Astrocyte of the hippocampus (primary cell): Measurements from ENCODE around the gene PTPRN2.
"Not testable (repeated sequence)": the region's sequence is repeated elsewhere in the genome, so short reads cannot be mapped to it uniquely, and the experiment has no call there.

ENCODE experiments used
- DNase-seq: peaks from one replicate; pipeline ENCODE4 v3.0.0; 2011; ENCODE audit warnings: low read depth, low spot score

PTPRN2 gene

DNA sequence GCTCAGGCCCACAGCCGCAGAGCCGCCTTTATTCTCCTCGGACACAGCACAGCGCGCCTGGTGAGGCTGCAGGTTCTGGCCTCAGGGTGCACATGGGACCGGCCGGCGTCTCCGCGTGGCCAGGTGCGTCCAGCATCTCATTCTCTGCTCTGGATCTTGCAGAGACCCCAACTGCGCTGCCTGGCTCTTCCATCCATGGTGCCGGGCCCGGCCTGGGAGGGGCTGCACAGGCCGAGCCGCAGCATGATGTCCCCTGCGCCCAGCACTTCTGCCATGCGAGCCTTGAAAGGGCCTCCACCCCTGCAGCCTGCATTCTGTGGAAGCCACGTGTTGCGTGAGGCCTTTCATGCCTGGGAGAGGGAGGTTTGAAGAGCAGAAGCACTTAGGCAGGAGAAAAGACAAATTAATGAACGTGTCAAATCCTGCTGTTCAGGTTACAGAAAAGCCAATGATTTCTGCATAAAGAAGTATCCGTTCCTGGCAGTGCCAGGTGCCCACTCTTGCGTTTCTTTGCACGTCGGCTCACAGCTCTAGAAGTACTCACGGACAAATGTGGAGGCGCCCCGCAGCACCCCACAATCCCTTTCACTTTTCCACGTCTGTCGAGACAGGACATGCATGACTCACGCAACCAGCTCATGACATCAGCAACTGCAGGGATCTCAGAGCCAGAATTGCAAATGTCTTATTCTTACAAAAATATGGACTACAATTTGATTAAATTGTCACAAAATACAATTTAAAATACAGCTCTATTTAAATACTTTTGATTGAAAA is 679.4 kb downstream of the PTPRN2 start:
- DNase-seq, result peak; percentile 21

DNA sequence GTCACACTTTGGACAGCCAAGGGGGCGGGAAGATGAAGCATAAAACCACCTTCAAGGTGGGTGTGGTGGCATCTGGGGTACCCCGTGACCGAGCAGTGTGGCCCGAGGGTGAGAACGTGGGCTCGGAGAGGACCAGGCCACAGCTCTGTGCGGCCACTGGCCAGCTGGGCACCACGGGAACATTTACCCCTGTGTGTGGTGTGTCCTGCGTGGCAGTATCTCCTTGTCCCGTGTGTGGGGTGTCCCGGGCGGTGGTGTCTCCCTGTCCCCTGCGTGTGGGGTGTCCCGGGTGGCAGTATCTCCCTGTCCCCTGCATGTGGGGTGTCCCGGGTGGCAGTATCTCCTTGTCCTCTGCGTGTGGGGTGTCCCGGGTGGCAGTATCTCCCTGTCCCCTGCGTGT is 680.5 kb downstream of the PTPRN2 start:
- no peak for DNase-seq

DNA sequence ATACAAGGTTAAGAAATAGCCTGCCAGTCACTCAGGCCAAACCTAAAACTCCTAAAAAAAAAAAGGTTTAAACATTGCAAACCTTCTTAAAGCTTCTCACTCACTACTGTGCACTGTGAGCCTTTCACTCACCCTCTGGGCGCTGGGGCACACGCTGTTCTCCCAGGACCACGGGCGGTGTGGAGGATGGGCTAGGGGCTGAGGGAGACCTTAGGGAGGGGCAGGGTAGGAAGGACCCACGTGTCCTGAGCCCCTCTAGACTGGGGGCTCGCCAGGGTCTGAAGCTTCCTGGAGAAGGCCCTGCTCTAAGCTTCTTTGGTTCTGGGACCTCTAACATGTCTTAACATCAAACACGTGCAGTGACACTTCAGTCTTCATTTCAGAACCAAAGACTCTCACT is 681.0 kb downstream of the PTPRN2 start:
- no peak for DNase-seq

DNA sequence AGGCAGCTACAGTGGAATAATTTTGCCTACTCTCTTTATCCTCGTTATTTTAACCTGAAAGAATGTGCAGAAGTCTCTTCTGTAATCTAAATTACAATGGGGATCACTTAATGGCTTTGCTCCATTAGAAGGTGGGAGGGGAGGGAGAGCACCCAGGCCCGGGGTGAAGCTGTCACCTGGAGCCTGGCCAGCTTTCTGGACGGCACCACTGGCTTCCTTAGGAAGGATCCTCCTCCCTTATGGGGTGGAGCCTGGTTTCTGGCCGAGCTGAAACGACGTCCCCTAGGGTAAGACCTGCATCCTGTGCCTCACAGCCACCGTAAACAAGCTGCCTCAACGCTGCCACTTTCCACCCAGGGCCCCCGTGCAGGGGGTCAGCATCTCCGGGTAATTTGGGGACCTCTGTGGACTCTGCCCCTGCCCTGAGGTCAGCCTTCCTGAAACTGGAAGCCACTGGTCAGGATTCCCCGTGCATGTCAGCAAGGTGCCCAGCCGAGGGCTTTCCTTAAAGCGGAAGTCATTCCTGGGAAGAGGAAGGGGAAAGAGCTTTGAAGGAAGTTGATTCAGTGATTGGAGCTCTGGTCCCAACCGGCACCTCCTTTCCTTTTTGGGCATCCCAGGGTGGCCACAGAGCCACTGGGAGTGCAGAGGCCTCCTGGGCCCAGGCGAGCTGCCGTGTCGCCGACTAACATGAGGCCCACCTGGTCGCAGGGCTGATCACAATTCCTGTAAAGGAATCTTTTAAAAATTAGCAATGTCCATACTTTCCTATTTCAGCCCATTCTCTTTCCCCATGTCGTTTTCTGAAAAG is 681.8 kb downstream of the PTPRN2 start:
- no peak for DNase-seq

DNA sequence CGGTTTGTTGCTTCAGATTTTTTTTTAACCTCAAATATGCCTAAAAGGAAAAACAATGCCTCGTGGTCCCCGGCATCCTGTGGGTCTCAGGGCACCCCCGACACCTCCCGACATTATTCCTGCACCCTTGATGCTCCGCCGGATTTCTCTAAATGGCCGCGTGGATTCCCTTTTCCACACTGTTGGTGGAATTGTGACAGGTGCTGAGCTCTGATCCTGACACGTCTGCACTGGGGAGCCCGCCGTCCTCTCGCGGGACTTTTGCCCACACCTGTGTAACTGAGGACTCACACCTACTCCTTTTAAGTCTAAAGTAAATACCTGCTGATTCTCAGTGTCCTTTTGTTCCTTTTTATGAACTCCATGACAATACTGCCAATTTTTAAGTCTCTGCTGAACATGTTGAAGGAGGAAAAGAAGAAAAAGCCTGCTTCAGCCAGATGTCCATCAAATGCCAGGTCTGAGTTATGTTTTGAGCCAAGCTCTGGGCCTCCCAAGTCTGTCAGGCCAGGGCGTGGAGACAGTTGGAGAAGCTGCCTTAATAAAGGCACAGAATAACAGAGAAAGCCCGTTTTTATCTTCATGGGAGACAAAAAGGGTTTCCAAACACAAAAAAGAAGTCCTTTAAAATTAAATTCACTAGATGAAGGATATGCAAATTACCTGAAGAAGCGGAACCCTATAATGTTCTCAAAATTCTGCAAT is 682.6 kb downstream of the PTPRN2 start:
- DNase-seq, result no peak

DNA sequence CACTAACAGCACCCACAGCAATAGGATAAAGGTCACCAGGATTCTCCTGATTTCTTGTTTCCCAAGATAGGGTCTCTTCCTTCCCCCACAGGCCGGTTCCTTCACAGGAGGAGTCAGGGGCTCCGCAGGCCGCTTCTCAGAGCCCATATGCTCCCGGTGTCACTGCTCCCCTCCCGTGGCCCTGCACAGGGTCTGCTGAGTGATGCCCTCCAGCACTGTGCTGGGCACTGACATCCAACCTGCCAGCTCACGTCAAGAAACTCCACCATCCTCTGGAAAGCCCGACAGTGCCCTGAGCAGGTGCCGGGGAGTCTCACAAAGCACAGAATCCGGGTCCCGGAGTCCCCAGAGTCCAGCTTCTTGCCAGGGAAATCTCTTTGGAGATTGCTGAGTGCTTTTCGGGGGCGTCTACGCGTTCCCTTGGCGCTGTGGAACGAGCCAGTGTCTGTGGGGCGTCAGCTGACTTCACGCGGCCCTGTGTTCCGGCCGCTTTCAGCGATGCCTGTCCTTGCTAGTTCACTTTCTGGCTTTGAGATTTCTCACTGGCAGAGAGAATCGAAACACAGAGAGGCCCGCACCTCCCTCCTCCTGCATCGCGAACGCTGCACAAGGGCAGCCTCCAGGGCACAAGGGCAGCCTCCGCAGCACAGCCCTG is 683.3 kb downstream of the PTPRN2 start:
- no peak for DNase-seq

DNA sequence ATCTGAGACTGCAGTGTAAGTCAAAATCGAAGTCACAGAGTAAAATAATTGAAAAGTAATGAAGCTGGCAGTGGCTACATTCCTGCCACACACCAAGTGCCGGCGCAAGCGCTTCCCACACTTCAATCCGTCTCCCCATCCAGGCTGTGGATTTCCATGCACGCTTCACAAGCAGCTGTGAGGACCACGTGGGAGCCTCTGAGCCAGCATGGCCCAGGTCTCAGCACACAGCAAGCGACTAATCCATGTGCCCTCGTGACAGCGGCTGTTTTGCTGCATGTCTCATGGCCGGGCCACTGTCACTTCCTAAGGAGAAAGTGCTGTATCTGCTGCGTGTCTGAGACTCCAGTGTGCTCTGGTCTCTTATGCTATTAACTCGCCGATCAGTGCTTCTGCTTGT is 683.9 kb downstream of the PTPRN2 start:
- DNase-seq, result peak; percentile 13

DNA sequence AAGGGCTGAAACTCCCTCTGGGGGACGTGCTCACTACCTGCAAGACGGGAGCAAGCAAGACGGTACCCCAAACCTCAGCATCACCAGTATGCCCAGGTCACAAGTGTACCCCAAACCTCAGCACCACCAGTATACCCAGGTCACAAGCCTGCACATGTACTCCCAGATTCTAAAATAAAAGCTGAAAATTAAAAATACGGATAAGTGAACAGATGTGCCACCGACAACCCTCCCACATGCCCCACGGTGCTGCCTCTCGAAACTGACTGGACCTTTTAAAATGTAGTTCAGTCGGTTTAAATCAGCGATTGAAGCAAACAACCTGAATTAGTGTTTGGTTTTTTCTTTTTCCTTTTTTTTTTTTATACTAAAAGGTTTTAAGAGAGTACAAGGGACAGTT is 684.3 kb downstream of the PTPRN2 start:
- DNase-seq, result no peak

DNA sequence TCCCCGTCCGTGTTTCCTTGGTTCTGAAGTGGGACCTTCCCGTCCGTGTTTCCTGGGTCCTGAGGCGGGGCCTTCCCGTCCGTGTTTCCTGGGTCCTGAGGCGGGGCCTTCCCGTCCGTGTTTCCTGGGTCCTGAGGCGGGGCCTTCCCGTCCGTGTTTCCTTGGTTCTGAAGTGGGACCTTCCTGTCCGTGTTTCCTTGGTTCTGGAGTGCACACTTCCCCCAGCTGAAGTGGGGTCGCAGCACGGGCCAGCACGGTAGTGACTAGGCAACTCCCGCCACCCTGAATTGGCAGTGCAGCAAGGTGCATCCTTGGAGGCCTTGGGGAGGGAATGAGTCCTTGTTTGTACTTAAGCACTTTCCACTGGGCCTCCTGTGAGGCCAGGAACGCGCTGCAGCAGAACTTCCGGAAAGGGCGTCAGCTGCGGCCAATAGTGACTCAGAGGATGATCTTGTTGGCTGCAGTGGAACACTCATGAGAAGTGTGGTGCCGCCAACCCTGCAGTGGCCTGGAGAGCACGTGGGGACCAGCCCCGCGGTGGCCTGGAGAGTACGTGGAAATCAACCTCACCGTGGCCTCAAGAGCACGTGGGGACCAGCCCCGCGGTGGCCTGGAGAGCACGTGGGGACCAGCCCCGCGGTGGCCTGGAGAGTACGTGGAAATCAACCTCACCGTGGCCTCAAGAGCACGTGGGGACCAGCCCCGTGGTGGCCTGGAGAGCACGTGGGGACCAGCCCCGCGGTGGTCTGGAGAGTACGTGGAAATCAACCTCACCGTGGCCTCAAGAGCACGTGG is 685.6 kb downstream of the PTPRN2 start:
- DNase-seq, result not testable (repeated sequence)

DNA sequence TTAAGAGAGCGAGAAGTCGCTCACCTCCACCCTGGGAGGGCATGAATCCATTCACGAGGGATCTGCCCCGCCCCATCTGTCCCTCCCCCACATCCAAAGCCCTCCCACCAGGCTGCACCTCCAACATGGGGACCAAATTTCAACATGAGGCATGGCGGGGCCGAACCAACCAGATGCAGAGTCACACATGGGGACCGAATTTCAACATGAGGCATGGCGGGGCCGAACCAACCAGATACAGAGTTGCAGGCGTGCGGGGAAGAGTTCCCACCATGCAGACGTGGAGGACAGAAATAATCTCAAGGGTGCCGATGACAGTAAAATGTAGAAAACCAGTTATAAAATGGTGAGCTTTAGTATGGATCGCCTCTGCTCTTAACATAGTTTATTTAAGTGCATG is 686.5 kb downstream of the PTPRN2 start:
- no peak for DNase-seq

DNA sequence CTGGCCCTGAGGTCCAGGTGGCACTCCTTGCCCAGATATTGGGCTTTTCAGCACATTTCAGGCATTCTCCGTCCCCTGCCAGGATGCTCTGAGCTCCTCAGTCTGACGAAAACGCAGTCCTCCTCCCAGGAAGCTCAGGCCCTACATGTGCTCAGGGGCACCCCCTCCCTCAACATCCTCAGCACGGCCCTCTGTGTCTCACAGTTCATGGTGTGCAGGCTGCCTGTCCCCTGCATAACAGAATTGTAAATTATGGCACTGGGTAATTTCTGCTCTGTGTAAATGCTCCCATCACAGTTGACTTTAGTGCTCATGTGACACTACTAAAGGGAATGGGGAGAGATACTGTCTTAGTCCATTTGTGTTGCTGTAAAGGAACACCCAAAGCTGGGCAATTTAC is 687.1 kb downstream of the PTPRN2 start:
- DNase-seq, result no peak

DNA sequence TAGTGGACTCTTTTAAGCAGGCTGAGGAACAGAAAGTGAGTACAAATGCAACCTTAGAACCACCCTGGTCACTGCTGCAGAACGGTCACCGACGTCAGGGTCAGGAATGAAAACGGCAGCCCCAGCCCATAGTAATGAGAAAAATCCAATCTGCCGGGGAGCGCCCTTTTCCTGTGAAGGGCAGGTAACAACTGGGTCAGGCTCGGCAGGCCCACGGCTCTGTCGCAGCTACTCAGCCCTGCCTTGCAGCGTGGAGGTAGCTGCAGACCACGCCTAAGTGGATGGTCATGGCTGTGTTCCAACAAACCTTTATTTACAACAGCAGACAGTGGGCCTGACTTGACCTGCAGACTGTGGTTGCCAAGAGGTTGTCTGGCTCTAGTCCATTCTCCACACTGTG is 687.6 kb downstream of the PTPRN2 start:
- no peak for DNase-seq

DNA sequence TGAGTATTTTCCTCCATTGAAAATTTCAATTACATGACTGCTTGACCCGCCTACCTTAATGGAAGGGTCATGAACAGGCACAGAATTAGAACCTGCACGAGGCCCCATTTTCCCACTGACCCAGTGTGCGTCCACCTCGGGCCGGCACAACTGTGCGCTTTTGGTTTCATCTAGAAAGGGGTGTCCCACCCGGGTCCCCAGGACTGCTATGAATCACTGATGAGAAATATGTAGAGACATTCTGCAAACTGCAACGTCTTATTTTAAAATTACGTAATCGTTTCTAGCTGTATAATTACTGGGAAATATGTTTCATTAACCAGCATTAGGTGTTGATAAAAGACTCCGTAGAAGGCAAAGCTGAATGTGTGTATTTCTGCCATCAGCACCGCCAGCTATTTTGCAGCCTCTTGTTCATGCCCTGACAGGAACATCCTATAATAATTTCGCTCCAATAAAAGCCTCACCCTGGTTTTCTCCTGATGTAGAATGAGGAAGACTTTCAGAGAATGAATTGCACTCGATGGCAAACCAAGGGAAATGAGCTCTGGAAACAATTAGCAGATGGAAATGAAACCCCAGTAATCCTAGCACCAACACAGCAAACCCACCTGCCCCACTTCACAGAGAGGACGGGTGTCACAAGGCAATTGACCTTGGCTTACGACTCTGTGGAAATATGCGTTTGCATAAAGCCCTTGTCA is 688.7 kb downstream of the PTPRN2 start:
- no peak for DNase-seq

DNA sequence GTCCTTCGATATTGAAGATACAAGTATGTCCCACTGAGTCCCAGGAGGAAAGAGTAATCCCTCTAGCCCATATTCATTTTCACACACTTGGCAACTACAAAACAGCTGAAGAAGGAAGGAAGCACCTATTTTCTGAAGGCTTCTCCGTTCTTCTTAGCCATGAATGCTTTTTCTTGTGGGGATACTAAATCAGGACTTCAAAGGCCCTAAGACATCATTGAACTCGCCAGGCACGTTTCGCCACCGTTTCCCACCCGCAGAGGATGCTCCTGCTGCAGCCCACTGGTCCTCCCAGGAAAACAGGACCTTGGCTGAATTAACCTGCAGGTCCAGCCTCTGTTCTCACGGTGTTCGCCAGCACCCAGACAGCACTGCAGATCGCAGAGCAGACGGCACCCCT is 689.4 kb downstream of the PTPRN2 start:
- DNase-seq, result no peak

DNA sequence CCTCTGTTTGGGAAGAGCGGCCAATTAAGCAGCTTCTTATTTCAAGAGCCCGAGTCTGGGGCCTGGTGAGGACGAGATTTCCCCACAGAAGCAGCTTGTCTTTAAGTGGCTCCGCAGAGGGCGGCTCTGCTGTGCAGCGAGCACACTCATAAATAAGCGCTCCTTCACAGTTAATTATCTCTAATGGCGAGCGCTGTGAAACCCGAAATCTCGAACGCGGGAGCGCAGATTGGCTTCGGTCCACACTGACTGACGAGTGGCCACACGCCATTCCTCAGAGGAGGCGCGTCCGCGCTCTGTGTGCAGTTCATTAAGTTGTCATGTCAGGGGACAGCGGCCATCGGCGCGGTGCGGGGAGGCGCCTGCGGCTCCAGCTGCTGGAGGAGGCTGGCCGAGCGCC is 689.9 kb downstream of the PTPRN2 start:
- DNase-seq, result peak; percentile 20

DNA sequence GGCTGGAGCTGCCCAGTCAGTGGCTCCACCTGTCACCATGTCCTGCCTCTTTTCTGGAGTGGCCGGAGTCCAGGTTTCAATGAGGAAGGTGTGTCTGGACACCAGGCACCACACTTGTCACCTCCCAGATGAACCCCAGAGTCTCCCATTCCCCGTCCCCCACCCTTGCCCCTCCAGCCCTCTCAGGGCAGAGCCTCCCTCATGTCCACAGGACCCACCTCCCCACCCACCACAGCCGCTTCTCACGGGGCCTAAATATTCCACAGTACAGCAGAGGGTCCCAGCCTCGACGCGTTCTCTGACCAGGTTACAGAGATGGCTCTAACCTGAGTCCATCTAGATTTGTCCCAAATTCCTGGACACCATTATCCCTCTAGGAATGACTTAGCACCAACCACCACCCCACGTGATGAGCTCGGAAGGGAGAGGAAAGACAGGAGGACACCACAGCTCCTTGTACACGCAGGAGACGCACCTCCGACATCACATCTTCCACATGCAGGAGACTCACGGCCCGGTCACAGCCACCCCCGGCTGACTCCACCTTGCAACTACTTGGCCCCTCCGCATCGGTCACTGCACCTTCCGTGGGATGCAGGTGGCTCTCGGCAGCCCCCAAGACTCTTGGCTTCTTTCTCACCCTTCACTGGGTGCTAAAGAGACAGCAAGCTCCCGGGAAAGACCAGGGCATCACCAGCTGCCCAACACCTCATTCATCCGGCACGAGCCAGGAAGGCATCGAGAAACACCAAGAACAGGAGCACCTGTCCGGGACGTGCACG is 690.7 kb downstream of the PTPRN2 start:
- no peak for DNase-seq

DNA sequence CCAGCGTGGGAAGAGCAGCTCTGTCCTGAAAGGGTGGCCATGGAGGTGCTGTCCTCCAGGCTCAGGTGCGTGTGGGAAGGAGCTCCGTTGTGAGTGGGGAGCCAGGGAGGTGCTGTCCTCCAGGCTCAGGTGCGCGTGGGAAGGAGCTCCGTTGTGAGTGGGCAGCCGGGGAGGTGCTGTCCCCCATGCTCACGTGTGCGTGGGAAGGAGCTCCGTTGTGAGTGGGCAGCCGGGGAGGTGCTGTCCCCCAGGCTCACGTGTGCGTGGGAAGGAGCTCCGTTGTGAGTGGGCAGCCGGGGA is 691.3 kb downstream of the PTPRN2 start:
- DNase-seq, result not testable (repeated sequence)

DNA sequence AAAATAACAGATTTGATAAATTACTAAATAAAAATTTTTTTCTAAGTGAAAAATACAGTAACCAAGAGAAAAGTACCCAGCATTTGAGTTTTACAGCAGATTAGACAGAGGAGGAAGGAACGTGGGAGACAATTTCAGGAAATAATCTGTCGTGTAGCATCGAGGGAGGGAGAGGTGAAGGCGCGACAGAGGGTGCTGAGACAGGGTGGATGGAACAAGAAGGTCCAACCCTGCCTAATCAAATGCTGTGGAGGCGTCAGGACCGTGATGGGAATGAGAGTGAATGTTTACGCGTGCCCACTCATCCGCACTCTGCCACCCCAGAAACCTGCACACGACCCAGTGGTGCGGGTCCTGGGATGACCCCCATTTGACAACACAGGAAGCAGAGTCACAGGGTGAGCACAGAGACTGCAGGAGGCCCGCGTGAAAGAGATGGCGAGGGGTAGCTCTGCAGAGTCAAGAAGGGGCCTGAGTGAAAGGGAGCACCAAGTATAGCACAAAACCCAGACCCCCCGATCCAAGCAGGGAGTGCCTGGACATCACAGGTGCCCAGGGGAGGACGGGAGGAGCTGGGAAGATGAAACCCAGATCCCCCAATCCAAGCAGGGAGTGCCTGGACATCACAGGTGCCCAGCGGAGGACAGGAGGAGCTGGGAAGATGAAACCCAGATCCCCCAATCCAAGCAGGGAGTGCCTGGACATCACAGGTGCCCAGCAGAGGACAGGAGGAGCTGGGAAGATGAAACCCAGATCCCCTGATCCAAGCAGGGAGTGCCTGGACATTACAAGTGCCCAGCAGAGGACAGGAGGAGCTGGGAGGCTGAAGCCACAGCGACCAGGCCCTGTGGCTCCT is 691.9 kb downstream of the PTPRN2 start:
- DNase-seq, result no peak

DNA sequence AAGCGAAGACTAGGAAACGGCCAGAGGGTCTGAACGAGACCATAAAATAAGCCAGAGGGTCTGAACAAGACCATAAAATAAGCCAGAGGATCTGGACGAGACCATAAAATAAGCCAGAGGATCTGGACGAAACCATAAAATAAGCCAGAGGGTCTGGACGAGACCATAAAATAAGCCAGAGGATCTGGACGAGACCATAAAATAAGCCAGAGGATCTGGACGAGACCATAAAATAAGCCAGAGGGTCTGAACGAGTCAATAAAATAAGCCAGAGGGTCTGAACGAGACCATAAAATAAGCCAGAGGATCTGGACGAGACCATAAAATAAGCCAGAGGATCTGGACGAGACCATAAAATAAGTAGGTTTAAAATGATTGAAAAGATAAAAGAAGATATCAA is 692.5 kb downstream of the PTPRN2 start:
- DNase-seq, result not testable (repeated sequence)
